SH-SY5Y (cell line): Measurements from ENCODE around the gene TFPI2.

Source experiments
- GATA2 ChIP-seq: IDR thresholded peaks from 2 replicates; pipeline ENCODE4 v1.6.1; 2011; ENCODE audit warnings: mild to moderate bottlenecking, low read depth, low read length
- GATA3 ChIP-seq: IDR thresholded peaks from 2 replicates; pipeline ENCODE4 v1.6.1; 2011; ENCODE audit warnings: low read depth, mild to moderate bottlenecking, low read length, moderate library complexity

TFPI2 gene

GRCh38 chr7:93836116-93836515 is 54.4 kb downstream of the TFPI2 start:
- TF ChIP-seq GATA2: no peak
- TF ChIP-seq GATA3: no peak

GRCh38 chr7:93835702-93836101 is 54.9 kb downstream of the TFPI2 start:
- no peak for TF ChIP-seq GATA2
- TF ChIP-seq GATA3: no peak
